Activated T-cell treated with anti-CD3 and anti-CD28 coated beads, Interleukin-2, amount 50 U/mL, for 4 hours (primary cell): ENCODE measurements around the gene CEP350. TPM values are rescaled to one million over a fixed set of nuclear protein-coding genes. Genes with fewer than 3 reads are reported as not detected.
A peak's percentile ranks its signal among the peaks of the same experiment; 100 is the strongest.

Source experiments
- ATAC-seq, 2 donors: fragments of 200-7000 bp; cut with Tn5 transposase; one replicate each; pipeline ENCODE4 v1.10.0; 2021
- DNase-seq: peaks from one replicate; pipeline ENCODE4 v3.0.0-alpha.2; 2020
- H3K27me3 Mint-ChIP-seq: one replicate; pipeline ENCODE4 v1.8.0; 2021; ENCODE audit warnings: low read depth, mixed read lengths
- H3K36me3 Mint-ChIP-seq: one replicate; pipeline ENCODE4 v1.8.0; 2022; ENCODE audit warnings: mixed read lengths; ENCODE audit not compliant: insufficient read depth
- H3K4me1 Mint-ChIP-seq: one replicate; pipeline ENCODE4 v1.8.0; 2021; ENCODE audit warnings: low read depth, mixed read lengths
- H3K4me3 Mint-ChIP-seq: one replicate; pipeline ENCODE4 v1.8.0; 2021; ENCODE audit warnings: mild to moderate bottlenecking, moderate library complexity, mixed read lengths
- H3K9me3 Mint-ChIP-seq: one replicate; pipeline ENCODE4 v1.8.0; 2021; ENCODE audit warnings: mixed read lengths
- total RNA-seq, 3 donors: library from RNA; stranded (reverse); gene quantifications; one replicate each; pipeline ENCODE4 v1.2.1, GENCODE V29; 2021

CEP350 gene
- total RNA-seq, 3 donors from 2014 or later = 25.2 to 28.3 (median 28.1) TPM

GRCh38 chr1:180041582-180041981 lies 87.0 kb downstream of the CEP350 start:
- ATAC-seq (no peak), DNase-seq (no peak)
- H3K4me3 Mint-ChIP-seq = no peak overlapping the region
- no peaks in the 10 kb centered on the region for H3K4me1 Mint-ChIP-seq
- peaks cover 49% of the 10 kb centered on the region for H3K36me3 Mint-ChIP-seq
- no peaks in the 10 kb centered on the region for H3K9me3 Mint-ChIP-seq
- no peaks in the 10 kb centered on the region for H3K27me3 Mint-ChIP-seq

GRCh38 chr1:180042988-180043622 lies 88.5 kb downstream of the CEP350 start:
- ATAC-seq = no peak
- H3K36me3 Mint-ChIP-seq = peaks cover 47% of the 10 kb centered on the region
- H3K4me1 Mint-ChIP-seq = no peaks in the 10 kb centered on the region
- no peak for DNase-seq
- H3K27me3 Mint-ChIP-seq = no peaks in the 10 kb centered on the region
- no peak overlapping the region for H3K4me3 Mint-ChIP-seq
- no peaks in the 10 kb centered on the region for H3K9me3 Mint-ChIP-seq

DNA sequence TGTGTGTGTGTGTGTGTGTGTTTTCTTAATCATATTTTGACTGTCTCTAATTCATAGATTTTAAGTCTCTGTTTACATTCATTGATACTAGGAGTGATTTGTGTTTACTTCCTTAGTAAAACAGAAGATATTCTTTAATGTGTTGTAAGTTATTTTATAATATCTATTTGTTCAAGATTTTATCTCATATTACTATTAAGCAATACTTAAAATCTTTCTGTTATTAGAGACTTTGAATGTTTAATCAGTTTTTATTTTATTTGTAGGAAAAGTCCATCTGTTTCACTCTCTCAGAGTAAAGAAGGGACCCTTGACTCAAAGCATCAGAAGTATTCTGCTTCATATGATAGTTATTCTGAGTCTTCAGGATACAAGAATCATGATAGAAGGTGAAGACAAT lies 89.2 kb downstream of the CEP350 start:
- no peaks in the 10 kb centered on the region for H3K9me3 Mint-ChIP-seq
- H3K4me1 Mint-ChIP-seq = peaks cover 3% of the 10 kb centered on the region
- no peak for ATAC-seq
- H3K27me3 Mint-ChIP-seq = no peaks in the 10 kb centered on the region
- no peak overlapping the region for H3K4me3 Mint-ChIP-seq
- DNase-seq = no peak
- peaks cover 46% of the 10 kb centered on the region for H3K36me3 Mint-ChIP-seq

DNA sequence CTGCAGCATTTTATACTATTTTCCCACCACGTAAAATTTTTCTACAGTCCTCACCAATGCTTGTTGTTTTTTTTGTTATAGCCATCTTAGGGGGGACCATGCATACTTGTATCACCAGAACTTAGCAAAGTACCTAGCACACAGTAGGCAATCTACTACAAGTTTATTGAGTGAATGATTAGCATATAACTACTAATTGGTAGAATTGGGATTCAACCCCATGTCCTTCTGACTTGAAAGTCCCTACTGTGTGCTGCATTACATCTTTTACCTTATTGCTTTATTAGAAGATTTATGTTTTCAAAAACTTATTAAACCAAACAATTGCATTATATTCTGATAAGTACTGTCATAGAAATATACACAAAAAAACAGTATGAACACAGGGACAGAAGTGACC lies 92.1 kb downstream of the CEP350 start:
- Mint-ChIP-seq H3K4me1 (peaks cover 3% of the 10 kb centered on the region), H3K36me3 (peaks cover 57% of the 10 kb centered on the region), H3K27me3 (no peaks in the 10 kb centered on the region), H3K4me3 (no peak overlapping the region), H3K9me3 (no peaks in the 10 kb centered on the region)
- ATAC-seq (no peak), DNase-seq (no peak)

- DNase-seq (no peak), ATAC-seq (no peak)
- no peaks in the 10 kb centered on the region for H3K9me3 Mint-ChIP-seq
- H3K4me3 Mint-ChIP-seq = no peak overlapping the region
- H3K27me3 Mint-ChIP-seq = no peaks in the 10 kb centered on the region
- peaks cover 37% of the 10 kb centered on the region for H3K36me3 Mint-ChIP-seq
- H3K4me1 Mint-ChIP-seq = peaks cover 3% of the 10 kb centered on the region
Measured at GRCh38 chr1:180053594-180054567, 99.3 kb downstream of the CEP350 start.

DNA sequence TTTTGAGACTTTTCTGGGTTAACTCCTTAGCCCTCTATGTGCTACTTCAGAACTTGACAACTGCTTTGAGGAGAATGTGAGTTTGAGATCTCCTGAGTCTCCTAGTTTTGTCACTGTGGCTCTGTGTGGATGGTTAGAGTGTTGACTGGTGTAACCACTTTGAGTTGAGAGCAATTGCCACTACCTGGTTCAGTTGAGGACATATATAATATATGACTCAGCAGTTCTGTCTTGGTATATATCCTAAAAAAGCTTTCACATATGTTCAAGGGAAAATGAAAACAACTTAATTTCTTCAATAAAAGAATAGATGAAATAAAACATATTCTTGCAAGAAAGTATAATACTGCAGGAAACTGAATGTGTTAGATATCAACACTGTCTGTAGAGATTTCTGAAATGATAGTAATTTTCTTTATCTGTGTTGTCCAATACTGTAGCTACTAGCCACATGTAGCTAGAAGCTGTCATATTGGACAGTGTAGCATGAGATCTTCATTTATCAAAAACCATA lies 103.3 kb downstream of the CEP350 start:
- Mint-ChIP-seq H3K9me3 (no peaks in the 10 kb centered on the region), H3K4me3 (no peak overlapping the region), H3K4me1 (peaks cover 3% of the 10 kb centered on the region), H3K36me3 (peaks cover 30% of the 10 kb centered on the region), H3K27me3 (no peaks in the 10 kb centered on the region)
- ATAC-seq = no peak
- no peak for DNase-seq

- Mint-ChIP-seq H3K4me3 (no peak overlapping the region), H3K4me1 (peaks cover 3% of the 10 kb centered on the region), H3K36me3 (peaks cover 25% of the 10 kb centered on the region), H3K9me3 (no peaks in the 10 kb centered on the region), H3K27me3 (no peaks in the 10 kb centered on the region)
- ATAC-seq = no peak
- no peak for DNase-seq
Measured at GRCh38 chr1:180061019-180061418, 106.4 kb downstream of the CEP350 start.

DNA sequence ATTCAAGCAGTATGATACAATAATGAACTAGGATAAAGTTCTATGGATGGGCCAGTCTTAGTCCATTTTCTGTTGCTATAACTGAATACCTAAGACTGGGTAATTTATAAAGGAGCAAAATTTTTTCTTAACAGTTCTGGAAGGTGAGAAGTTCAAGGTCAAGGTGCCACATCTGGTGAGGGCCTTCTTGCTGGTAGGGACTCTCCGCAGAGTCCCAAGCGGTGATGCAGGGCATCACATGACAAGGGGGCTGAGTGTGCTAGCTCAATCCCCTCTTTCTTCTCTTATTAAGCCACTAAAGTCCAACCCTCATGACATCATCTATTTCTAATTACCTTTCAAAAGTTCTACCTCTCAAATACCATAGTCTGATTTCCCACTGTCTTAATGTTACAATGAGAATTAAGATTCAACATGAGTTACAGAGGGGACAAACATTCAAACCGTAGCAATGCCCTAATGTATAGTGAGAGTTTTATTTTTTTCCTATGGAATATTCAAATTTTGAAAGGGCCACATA lies 107.9 kb downstream of the CEP350 start:
- DNase-seq (no peak), ATAC-seq (no peak)
- Mint-ChIP-seq H3K4me1 (no peaks in the 10 kb centered on the region), H3K4me3 (no peak overlapping the region), H3K9me3 (no peaks in the 10 kb centered on the region), H3K27me3 (no peaks in the 10 kb centered on the region), H3K36me3 (peaks cover 27% of the 10 kb centered on the region)

DNA sequence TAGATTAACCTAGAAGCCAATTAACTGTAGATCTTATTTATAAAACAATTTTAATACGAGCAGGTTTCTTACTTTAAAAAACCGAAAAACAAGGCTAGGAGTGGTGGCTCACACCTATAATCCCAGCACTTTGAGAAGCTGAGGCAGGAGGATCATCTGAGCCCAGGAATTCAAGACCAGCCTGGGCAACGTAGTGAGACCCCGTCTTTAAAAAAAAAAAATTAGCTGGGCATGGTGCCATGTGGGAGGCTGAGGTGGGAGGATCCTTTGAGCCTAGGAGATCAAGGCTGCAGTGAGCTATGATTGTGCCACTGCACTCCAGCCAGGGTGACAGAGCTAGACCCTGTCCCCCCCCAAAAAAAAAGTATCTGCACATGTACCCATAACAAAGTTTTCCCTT lies 110.8 kb downstream of the CEP350 start:
- no peak overlapping the region for H3K4me3 Mint-ChIP-seq
- ATAC-seq (no peak), DNase-seq (no peak)
- H3K36me3 Mint-ChIP-seq = peaks cover 32% of the 10 kb centered on the region
- H3K27me3 Mint-ChIP-seq = no peaks in the 10 kb centered on the region
- no peaks in the 10 kb centered on the region for H3K9me3 Mint-ChIP-seq
- H3K4me1 Mint-ChIP-seq = no peaks in the 10 kb centered on the region

- no peak overlapping the region for H3K4me3 Mint-ChIP-seq
- no peaks in the 10 kb centered on the region for H3K27me3 Mint-ChIP-seq
- ATAC-seq (no peak), DNase-seq (no peak)
- peaks cover 33% of the 10 kb centered on the region for H3K36me3 Mint-ChIP-seq
- no peaks in the 10 kb centered on the region for H3K9me3 Mint-ChIP-seq
- no peaks in the 10 kb centered on the region for H3K4me1 Mint-ChIP-seq
Measured at GRCh38 chr1:180066150-180066549, 111.5 kb downstream of the CEP350 start.

GRCh38 chr1:180070286-180070685 lies 115.7 kb downstream of the CEP350 start:
- no peaks in the 10 kb centered on the region for H3K27me3 Mint-ChIP-seq
- DNase-seq = no peak
- H3K9me3 Mint-ChIP-seq = no peaks in the 10 kb centered on the region
- H3K4me1 Mint-ChIP-seq = no peaks in the 10 kb centered on the region
- no peak for ATAC-seq
- H3K36me3 Mint-ChIP-seq = peaks cover 34% of the 10 kb centered on the region
- no peak overlapping the region for H3K4me3 Mint-ChIP-seq

- peaks cover 39% of the 10 kb centered on the region for H3K36me3 Mint-ChIP-seq
Measured at GRCh38 chr1:180071759-180072158, 117.1 kb downstream of the CEP350 start.

GRCh38 chr1:180080439-180080838 lies 125.8 kb downstream of the CEP350 start:
- peaks cover 22% of the 10 kb centered on the region for H3K36me3 Mint-ChIP-seq
- no peaks in the 10 kb centered on the region for H3K27me3 Mint-ChIP-seq
- DNase-seq (no peak), ATAC-seq (peak; percentile 40 to 52)
- H3K9me3 Mint-ChIP-seq = no peaks in the 10 kb centered on the region
- no peak overlapping the region for H3K4me3 Mint-ChIP-seq
- H3K4me1 Mint-ChIP-seq = no peaks in the 10 kb centered on the region

More at GRCh38 chr1:180071759-180072158, 117.1 kb downstream of the CEP350 start:
- Mint-ChIP-seq H3K4me1 (no peaks in the 10 kb centered on the region), H3K4me3 (no peak overlapping the region), H3K9me3 (no peaks in the 10 kb centered on the region), H3K27me3 (no peaks in the 10 kb centered on the region)
- DNase-seq (no peak), ATAC-seq (no peak)

GRCh38 chr1:180081474-180081873 lies 126.9 kb downstream of the CEP350 start:
- no peak overlapping the region for H3K4me3 Mint-ChIP-seq
- peaks cover 18% of the 10 kb centered on the region for H3K36me3 Mint-ChIP-seq
- DNase-seq (no peak), ATAC-seq (no peak)
- no peaks in the 10 kb centered on the region for H3K9me3 Mint-ChIP-seq
- H3K4me1 Mint-ChIP-seq = no peaks in the 10 kb centered on the region
- no peaks in the 10 kb centered on the region for H3K27me3 Mint-ChIP-seq
